ENCODE measurements around the gene SHTN1.

The SHTN1 gene

DNA sequence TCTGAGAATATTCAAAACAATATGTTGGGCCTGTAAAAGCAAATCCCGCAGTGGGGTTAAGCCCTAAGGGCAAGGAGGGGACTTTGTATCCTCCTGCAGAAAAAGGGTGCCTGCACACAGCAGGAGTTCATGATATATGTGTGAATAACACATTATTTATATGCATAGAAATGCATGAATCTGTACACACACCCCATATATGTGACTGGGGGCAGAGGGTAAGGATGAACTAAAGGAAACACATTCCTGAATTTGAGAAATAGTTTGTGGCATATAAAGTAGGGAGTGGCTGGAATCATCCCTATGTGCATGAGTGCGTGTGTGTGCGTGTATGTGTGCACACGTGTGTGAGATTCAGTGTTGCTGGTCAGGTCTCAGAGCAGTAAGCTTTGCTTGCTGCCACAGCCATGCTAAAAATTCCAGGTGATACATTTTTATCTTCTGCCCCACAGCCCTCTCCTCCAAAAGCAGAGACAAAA, 136.8 kb downstream of the SHTN1 start:
- no peak for DNase-seq

DNA sequence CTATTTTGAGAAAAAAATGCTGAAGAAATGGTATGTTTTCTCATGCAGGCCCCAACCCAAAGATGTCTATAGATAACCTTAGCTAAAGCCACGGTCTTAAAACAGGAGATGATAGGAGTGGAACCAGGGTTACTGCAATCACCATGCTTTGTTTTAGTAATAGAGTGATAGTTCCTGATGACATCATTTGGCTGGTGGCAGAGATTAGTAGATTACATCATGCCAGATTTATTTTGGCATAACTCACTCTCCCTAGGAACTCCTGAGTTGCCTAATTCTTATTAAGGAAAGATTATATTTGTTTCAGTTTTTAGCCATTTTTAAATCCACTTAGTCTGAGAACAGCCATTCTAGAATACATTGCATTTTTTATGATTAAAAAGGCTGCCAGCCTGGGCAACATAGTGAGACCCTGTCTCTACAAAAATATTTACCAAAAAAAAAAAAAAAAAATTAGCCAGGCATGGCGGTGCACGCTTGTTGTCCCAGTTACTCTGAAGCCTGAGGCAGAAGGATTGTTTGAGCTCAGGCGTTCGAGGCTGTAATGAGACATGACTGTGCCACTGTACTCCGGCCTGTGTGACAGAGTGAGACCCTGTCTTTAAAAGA, 137.9 kb downstream of the SHTN1 start:
- DNase-seq, result no peak

DNA sequence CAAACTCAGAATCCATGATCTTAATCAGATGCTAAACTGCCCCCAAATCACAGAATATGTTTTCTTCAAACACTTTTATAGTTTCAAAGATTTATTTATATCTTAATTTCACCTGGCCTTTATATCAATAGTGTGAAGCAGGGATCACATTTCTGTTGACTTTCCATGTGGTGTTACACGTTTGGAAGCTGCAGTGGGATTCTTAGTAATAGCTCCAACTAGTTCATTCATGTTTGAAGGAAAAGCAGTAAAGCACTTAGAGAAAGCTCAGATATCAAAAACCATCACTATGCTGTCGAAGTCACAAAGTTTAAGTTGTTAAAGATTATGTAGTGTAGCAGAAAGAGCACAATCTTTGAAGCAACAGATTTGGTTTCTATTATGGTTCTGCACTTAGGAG, 138.9 kb downstream of the SHTN1 start:
- no peak for DNase-seq

DNA sequence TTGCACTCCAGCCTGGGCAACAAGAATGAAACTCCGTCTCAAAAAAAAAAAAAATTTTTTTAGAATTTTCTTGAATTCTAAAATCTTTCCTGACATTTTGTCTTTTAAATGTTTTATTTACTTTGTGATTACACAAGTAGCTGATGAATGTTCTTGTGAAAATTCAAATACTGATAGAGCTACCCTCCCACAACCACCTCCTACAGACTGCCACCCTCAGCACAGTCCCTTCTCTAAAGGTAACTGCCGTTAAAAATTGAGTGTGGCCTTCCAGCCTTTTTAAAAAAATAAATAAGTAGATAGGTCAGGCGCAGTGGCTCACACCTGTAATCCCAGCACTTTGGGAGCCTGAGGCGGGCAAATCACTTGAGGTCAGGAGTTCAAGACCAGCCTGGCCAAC, 140.6 kb downstream of the SHTN1 start:
- DNase-seq, result no peak

DNA sequence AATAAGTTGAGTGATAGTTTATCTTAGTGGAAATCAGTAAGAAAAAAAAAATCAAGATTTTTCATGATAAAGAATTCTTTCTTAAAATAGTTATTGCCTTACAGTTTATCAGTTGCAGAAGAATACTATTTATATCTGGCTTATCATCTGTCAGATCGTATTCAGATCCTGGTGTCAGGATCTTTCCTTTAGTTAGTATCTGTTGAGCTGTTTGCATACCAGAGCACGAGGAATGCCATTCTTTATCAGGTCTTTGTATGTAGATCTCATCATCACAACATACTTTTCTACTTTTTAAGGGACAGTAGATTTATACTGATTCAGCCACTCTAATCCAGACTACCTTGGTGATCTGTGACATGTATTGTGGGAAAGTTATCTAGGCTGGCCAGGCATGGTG, 143.2 kb downstream of the SHTN1 start:
- no peak for DNase-seq

DNA sequence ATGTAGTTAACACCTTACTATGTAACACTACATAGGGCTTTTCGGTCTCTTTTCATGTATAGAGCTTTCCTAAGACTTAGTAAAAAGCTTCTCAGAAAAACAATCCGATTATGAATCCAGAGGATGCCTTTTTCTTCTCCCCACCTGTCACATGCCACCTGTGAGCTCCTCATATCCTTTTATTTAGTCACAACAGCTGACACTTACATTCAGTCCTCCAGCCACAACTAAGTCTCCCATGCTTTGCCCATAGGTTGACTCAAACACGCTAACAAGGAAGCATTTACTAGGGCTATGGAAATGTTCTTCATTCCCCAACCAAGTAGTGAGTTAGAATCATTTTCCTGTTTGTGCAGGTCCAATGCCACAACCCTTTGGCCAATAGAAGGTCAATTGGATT, 147.8 kb downstream of the SHTN1 start:
- no peak for DNase-seq

DNA sequence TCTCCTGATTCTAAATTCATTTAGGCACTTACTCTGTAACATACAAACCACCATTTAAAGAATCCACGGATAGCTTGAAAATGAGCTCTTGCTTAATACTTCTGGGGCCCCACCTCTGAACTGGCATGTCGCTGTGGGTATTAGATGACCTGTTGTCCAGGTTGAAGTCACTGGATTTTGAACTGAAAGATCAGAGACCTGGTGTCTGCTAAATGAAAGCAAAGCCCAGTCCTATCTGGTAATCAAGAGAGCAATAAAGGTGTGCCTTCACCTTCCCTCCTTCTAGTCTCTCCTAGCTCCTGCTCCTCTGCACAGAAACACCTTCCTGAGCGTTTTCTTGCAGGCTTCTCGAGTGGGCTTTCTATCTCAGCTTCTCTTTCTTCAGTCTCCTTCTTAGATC, 151.3 kb downstream of the SHTN1 start:
- no peak for DNase-seq

DNA sequence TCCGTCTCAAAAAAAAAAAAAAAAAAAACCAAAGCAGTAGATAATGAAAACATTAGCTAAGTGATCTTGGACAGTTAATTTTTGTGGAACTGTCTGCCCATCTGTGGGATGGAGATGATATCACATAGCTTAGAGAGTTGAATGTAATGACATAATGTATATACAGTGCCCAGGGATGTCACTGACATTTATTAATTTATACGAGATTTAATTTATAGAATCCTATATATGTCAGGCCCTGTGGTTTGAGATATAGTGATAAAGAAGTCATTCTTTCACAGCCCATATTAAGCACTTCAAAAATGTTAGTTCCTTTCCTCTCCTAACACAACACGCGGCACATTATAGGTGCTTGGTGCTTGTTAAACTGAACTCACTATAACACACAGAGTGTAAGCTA, 151.7 kb downstream of the SHTN1 start:
- no peak for DNase-seq

DNA sequence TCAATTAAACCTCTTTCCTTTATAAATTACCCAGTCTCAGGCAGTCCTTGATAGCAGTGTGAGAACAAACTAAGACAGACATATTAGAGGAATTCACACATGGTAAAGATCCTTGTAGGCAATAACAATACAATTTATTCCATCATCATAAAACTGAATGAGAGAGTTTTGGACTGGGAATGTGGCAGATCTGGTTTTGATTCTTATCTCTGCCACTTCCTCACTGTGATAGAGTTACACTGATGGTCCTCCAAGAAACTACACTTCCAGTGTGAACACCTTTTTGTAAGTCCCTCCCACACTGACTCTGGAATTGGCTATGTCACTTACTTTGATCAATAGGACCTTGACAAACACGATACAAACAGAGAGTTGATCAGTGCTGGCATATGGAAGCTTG, 152.7 kb downstream of the SHTN1 start:
- no peak for DNase-seq

DNA sequence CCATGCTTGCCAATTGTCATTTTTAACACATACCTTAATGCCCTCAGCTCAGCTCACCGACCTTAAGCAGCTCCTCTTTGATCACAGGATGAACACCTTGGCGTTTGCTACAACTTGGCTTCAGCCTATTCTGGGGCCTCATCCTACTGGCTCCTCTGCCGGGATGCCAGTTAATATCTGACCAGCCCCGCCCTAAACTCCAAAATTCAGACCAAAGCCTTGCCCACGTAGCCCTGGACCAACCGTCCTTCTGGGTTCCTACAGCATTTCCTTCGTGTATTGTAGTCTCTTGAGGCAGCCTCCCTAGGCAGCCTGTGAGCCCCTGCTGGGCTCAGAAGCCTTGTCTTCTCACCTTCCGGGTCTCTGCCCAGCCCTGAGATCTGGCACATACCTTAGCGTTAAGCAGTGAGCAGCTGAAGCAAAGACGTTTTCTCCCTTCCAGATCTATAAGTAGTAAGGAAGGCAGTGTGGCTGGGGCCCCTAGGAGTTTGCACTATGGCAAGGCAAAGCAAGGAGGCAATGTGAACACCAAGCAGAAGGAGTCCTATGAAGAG, 154.9 kb downstream of the SHTN1 start:
- DNase-seq, result no peak

DNA sequence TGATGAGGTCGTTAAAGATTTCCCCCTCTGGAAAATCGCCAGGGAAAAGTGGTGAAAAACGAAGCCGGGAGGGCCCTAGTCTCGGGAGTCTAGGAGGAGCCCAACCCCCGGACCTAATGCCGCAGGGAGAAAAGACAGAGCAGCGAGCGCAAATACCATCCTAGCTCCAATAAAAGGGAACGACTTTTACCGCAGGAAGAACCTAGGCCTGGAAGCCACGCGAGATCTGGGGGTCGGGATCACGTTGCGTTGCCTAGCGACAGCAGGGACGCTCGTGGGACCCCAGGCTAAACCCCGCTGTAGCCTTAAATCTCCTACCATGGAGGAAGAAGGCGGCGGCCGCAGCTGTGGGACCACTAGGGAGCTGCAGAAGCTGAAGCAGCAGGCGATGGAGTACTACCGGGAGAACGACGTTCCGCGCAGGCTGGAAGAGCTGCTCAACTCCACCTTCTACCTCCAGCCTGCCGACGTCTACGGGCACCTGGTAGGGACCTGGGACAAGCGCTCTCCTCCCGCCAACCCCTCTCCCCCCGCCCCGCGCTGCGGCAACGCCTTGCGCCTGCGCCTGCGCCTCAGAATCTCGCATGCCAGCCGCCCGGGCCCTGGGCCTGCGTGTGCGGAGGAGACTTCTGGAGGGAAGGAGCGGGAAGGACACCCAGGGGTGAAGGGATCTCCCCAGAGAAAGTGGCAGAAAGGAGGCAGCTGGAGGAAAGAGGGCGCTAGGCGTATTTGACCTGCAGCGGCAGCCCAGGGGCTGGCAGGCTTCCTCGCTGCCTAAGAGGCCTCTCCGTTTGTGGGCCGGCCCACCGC, 155.5 kb downstream of the SHTN1 start, which contains the start of gene ENO4:
ENO4 (plus strand) TSS at position 252 of the 810 bp plus-strand sequence; CDS start at position 320, 68 bp downstream.
- DNase-seq, result no peak

DNA sequence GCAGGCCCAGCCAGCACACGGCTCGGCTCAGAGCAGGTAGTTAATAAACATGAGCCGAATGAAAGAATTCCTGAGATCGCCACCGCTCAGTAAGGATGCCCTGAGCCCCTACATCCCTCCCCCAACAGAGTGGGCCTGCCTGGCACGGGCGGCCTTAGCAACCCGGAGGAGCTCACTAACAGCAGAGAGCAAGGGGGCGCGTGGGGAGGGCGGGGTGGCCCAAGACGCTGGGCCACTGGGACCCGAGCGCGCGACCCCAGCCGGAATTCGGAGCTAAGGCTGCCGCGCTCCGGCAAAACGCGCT, 156.1 kb downstream of the SHTN1 start:
- no peak for DNase-seq

DNA sequence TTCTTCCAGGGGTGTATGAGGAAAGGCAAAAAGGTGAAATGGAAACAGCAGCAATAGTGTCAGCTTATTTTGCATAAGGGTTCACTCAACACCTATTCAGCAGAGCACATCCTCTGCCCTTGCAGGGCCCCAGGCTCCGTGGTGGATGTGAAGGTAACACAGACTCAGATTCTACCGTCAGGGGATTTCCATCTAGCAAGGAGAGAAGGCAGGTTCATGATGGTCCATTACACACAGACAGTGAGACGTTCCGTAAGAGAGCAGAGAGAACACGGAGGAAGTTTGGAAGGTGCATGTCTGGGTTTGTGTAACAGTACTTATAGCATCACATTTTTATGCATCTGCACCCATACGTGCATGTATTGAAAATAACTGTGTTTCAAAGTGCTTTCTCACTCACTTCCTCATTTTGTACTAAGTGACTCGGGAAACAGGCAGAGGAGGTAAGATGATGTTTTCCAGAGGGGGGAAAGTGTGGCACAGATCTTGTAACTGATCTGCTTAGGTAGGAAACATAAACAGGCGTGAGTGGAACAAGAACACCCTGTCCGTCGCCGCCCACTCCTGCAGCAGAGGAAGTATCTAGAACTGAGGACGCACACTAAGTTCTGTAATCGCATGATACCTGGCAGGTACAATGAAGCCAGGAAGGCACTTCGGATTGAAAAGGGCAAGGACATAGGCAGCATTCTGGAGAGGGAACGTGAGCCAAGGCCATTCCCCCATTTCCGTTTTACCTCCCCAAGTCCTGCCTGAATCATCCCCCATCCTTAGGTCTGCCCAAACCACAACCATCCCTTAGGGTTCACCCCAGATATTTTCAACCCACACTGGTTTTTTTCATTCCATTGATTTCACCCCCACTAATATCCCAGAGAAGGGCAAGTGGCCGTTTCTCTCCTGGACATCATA, 156.7 kb downstream of the SHTN1 start:
- no peak for DNase-seq

DNA sequence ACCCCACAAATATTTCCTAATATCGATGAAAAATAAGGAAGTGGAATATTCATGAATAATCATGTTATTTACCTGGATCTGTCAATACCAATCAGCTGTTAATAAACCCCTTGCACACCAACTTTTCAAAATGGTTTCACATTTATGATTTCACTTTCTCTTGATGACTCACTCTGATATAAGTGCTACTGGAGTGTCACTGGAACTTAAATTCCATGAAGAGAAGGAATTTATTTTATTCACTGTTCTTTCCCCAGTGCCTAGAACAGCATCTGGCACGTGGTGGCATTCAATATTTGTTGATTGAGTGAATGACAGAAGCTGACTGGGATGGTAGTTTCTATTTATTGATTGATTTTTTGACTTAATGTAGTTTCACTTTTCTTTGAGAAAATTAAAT, 159.2 kb downstream of the SHTN1 start:
- no peak for DNase-seq

DNA sequence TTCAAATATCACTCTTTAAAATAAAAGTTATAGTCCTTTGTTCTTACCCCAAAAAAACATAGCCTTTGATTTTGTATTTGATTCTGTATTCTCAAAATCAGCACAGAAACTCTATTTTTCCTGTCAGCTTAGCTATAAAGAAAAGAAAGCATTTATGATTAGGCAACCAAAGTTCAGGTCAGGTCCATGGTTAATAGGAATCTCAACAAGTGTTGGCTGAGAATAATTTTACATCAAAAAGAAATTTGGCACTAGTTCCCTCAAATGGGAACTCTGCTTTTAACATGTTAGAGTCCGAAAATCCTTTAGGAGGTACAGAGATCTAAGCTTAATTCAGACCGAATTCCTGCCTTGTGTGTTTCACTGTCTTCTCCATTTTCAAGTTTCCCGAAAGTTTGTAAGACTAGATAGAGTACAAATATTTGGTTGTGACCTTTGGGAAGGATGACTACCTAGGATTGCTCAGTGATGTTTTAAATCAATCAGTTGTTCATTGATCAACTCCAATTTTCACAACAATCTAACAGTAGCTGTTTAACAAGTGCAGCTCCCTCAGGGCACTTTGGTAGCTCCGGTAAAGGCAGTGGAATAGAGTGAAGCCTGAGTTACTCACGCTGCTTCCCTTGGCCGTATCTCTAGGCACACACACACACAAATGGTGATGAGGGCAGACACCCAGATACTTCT, 164.5 kb downstream of the SHTN1 start:
- DNase-seq, result no peak

DNA sequence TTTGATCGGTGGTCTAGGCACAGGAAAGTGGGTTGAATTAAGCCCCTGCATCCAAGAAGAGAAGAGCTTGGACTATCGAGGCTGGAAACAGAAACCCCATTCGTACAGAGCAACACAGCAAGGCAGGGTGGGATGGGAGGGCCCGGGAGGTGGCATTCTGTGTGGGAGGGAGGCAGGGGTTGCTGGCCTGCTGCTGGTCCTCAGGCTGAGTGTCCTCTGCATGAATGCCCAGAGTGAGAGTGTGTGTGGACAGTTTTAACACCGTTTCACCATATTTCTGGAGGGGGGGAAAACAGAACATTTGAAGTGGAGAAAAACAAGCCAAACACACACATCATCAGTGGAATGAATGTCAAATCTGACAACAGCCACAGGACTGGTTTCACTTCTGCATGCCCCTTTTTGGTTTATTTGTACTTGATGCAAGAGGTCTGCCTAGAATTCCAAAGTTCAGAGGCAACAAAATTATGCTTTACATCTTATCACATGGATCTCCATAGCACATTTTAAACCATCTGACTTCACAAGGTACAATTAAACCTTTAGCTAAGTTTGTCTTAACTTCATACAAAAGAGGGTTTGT, 166.8 kb downstream of the SHTN1 start:
- DNase-seq, result no peak

DNA sequence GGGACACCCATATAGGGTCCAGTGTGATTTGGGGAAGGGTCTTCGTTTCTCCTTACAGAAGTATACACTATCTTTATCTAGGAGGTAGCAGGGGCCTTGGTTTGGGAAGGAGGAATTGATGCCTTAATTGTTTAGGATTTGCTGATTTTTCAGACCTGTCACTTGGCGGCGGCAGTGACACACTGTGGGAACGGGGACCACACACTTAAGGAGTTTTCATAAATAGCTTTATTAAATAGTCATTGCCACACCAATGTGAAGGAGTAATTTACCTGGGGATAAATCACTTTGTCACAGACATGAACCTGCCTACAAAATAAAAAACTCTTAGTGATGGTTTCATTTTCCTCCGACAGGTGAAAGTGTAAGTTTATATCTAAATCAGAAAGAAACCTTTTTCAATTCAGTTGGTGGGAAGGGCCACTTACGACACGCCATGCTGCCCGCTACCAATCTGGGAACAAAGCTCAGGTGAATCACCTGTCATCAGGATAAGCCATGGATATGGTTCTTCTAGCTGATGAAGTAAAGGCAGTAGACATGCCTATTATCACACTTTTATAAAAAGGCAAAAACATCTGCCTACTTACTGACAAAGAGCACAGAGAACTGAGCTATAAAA, 168.0 kb downstream of the SHTN1 start:
- DNase-seq, result no peak

DNA sequence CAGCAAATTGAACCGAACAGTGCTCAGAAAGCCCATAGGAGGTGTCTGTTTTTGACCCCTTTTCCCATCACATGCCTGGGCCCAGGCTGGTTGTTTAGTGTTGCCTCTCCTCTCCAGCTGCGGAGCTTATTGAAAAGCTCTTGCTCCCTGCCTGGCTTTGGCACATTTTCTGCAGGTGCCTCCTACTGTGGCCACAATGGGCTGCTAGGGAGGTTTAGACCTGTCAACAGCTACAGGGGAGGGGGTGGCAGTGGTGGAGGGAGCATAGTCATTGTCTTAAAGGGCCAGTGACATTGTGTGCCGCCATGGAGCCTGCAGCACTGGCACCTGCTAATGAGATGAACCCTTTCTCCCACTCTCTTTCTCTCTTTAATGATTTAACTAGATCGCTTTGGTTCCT, 168.9 kb downstream of the SHTN1 start:
- no peak for DNase-seq

DNA sequence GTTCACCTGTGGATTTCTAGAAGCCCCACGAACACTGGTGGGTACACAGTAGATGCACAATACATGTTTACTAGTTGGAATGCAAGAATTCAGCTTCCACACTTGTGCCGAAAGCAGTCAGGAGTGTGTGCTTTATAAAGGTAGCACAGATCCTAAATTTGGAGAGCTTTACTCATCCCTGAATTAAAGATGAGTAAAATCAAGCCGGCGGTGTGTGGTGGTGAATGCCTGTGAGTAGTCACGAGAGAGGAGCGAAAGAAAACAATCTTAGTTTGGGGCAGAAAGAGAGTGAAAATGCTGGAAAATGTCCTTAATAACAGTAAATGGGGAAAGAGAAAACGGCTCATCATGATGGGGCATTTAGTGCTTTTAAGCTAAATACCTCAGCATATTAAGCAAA, 169.3 kb downstream of the SHTN1 start:
- no peak for DNase-seq

DNA sequence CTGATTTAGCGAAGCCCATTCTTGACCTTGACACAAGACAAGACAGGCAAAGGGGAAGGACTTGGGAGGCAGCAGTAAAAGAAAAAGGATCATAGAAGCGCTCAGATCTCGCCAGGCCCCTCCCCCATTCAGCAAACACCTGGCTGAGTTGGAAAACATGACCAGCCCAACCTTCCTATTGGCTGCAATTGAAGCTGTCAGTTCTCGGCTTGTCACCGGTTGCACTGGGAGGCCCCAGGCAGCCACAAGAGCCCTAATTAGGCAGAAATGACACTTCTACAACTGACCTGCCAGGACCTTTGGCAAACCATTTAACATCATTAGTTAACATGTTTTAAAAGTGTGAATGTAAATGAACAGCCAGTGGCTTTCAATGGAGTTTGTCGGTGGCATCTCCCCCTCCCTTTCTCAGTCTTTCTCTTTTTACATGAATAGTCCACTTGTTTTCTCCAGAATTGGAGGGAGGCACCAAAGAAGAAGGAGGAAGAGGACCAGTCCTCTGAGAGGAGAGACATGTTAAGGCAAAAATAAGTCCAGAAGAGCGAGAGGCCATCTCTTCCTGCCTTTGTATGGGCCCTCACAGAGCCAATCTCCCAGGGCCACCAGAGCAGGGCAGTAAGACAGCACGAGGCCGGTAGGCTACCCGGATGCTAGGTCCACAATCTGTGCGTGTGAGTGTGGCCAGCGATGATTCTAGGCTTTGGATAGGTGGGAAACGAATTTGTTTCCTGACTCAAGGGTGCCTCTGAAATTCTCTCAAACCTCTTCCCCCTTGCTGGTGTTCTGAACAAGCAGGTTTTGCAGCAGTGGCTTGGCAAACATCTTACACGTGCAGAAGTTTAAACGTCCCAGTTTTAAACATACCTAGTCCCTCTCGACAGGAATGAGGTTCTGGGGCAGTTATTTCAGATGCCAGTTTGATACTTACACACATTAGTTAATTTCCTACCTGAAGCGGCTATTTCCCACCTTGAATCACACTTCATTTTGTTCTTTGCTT, 170.7 kb downstream of the SHTN1 start:
- DNase-seq, result no peak

DNA sequence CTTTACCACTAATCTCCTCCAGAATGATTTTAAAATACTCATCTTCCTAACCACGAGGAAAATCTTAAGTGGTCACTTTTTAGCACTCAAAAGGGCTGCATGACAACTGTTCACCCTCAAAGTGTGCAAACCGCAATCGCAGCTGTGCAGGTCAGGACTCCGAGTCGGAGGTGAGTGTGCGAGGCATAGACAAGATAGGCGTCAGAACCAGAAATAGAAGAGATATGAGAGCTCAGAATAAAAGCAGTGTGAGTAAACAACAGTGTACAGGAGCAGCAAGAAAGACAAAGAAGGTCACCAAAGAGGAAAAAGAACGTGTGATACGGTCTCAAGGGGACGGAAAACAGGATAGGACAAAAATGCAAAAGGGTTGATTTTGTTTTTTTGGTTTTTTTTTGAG, 173.2 kb downstream of the SHTN1 start:
- no peak for DNase-seq

Data from hematopoietic multipotent progenitor cell treated with erythropoietin and hydrocortisone succinate and interleukin-3 and kit ligand, for 8 days (in vitro differentiated cells).